Measurements from ENCODE around the gene SEMA4A.

The SEMA4A gene

DNA sequence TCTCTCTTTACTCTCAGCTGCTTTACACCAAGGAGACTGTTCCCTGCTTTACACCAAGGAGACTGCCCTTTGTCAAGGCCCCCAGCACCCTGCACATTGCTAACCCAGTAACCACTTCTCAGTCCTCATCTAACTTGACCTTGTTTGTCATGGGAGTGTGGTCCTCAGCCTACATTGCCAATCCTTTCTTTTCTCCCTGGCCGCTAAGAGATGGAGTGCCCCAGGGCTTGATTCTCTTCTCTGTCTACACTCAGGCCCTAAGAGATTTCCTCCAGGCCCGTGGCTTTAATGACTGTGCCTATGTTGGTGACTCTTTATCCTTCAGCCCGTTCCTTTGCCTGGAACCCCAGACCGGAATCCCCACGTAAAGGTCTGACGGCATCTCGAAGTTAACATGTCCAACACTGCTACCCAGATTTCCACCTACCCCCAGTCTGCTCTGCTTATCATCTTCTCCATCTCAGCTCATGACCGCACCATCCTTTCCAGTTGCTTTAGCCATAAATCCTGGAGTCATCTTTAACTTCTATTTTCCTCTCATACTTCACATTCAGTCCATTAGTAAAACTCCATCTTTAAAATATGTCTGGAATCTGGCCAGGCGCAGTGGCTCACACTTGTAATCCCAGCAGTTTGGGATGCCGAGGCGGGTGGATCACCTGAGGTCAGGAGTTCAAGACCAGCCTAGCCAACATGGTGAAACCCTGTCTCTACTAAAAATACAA is 9.5 kb upstream of the SEMA4A start:
- no peak overlapping the region for H3K4me3 ChIP-seq (replicated peaks in 1 of 2; ENCODE audit: low read depth in 2 of 2, low read length in 2 of 2)
- DNase-seq (ENCODE audit: low read depth in 2 of 2) = peak in 1 of 2 donors; percentile 46
- TF ChIP-seq CTCF (IDR thresholded peaks at IDR 0.05; ENCODE audit: low read depth, low read length) = no peak

- H3K4me3 ChIP-seq (replicated peaks in 1 of 2; ENCODE audit: low read depth in 2 of 2, low read length in 2 of 2) = no peak overlapping the region
- DNase-seq (ENCODE audit: low read depth in 2 of 2) = no peak
- no peak for TF ChIP-seq CTCF (IDR thresholded peaks at IDR 0.05; ENCODE audit: low read depth, low read length)
Measured at GRCh38 chr1:156144742-156145141, 8.6 kb upstream of the SEMA4A start.

- H3K4me3 ChIP-seq (replicated peaks in 1 of 2; ENCODE audit: low read depth in 2 of 2, low read length in 2 of 2) = no peak overlapping the region
- no peak for DNase-seq (ENCODE audit: low read depth in 2 of 2)
- TF ChIP-seq CTCF (IDR thresholded peaks at IDR 0.05; ENCODE audit: low read depth, low read length) = no peak
Measured at GRCh38 chr1:156145650-156146019, 7.8 kb upstream of the SEMA4A start.

GRCh38 chr1:156146020-156146768 is 7.2 kb upstream of the SEMA4A start:
- peak; percentile 65 for TF ChIP-seq CTCF (IDR thresholded peaks at IDR 0.05; ENCODE audit: low read depth, low read length)
- DNase-seq (ENCODE audit: low read depth in 2 of 2) = peak; percentile 95
- H3K4me3 ChIP-seq (replicated peaks in 1 of 2; ENCODE audit: low read depth in 2 of 2, low read length in 2 of 2) = no peak overlapping the region

- no peak overlapping the region for H3K4me3 ChIP-seq (replicated peaks in 1 of 2; ENCODE audit: low read depth in 2 of 2, low read length in 2 of 2)
- no peak for TF ChIP-seq CTCF (IDR thresholded peaks at IDR 0.05; ENCODE audit: low read depth, low read length)
- DNase-seq (ENCODE audit: low read depth in 2 of 2) = peak in 1 of 2 donors; percentile 54
Measured at GRCh38 chr1:156146769-156147405, 6.5 kb upstream of the SEMA4A start.

- DNase-seq (ENCODE audit: low read depth in 2 of 2) = no peak
- TF ChIP-seq CTCF (IDR thresholded peaks at IDR 0.05; ENCODE audit: low read depth, low read length) = no peak
- no peak overlapping the region for H3K4me3 ChIP-seq (replicated peaks in 1 of 2; ENCODE audit: low read depth in 2 of 2, low read length in 2 of 2)
Measured at GRCh38 chr1:156148216-156148615, 5.2 kb upstream of the SEMA4A start.

Data from cardiac fibroblast (primary cell).